Tibial nerve (tissue), 4 donors: ENCODE data around the gene UBE2I.

Experiments used
- EP300 ChIP-seq, 2 donors: sonication (generic); formaldehyde crosslinking; IDR thresholded peaks; one replicate each; pipeline ENCODE4 v1.6.1; 2017; ENCODE audit warnings: antibody characterized with exemption in 2 of 2, mild to moderate bottlenecking in 1 of 2
- POLR2A ChIP-seq, 2 donors: fragments of 450-650 bp; IDR thresholded peaks; one replicate each; pipeline ENCODE4 v1.6.1; 2017; ENCODE audit warnings: antibody characterized with exemption in 2 of 2, mild to moderate bottlenecking in 2 of 2, moderate library complexity in 2 of 2
- TF ChIP-seq, protein P1 (sequence below), 5 experiments: fragments of 200-600 bp in 3 of 5; fragments of 450-650 bp in 2 of 5; sonication (generic) in 3 of 5; IDR thresholded peaks; one replicate each; pipeline ENCODE4 v1.5.1; 2016 to 2019; ENCODE audit warnings: antibody characterized with exemption in 5 of 5, mild to moderate bottlenecking in 3 of 5, moderate library complexity in 2 of 5

DNA sequence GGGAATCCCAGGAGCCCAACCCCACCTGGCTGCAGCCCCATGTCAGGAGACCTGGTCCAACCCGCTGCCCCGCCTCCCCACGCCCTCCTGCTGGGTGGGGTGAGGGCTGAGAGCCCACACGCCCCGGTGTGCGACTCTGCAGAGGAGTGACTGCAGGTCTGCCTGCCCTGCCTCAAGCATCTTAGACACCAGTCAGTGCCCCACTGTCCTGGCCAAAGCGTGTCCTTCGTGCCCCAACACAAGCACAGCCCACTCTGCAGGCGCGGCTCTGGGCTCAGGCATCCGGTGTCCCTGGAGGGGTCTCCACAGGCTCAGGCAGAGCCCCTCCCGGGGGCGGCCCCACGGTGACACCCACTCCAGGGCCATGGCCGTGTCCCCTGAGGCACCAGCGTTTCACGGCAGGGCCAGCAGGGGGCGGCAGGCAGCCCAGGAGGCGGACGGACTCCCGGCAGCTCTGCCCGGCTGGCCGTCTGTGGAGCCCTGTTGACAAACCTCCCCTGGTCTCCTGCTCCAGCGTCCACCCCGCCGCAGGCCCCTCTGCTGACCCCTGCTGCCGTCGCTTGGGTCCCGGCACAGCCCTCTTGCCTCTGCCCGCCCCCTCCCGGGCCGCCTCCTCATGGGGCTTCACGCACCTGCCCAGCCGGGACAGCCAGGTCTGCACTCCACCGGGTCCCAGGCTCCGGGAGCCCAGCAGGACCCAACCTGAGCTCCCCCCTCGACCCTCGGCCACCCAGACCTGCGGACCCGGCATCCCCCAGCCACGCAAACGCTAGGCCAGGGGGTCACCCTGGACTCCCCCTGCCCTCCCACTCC lies 8.6 kb upstream of the UBE2I start:
- TF ChIP-seq, protein P1, sequence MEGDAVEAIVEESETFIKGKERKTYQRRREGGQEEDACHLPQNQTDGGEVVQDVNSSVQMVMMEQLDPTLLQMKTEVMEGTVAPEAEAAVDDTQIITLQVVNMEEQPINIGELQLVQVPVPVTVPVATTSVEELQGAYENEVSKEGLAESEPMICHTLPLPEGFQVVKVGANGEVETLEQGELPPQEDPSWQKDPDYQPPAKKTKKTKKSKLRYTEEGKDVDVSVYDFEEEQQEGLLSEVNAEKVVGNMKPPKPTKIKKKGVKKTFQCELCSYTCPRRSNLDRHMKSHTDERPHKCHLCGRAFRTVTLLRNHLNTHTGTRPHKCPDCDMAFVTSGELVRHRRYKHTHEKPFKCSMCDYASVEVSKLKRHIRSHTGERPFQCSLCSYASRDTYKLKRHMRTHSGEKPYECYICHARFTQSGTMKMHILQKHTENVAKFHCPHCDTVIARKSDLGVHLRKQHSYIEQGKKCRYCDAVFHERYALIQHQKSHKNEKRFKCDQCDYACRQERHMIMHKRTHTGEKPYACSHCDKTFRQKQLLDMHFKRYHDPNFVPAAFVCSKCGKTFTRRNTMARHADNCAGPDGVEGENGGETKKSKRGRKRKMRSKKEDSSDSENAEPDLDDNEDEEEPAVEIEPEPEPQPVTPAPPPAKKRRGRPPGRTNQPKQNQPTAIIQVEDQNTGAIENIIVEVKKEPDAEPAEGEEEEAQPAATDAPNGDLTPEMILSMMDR (IDR thresholded peaks at IDR 0.05): peak; percentile 64 to 79 (median 76)
- TF ChIP-seq POLR2A (IDR thresholded peaks at IDR 0.05) (no peak), EP300 (IDR thresholded peaks at IDR 0.05) (no peak)
